ENCODE data around the gene NUDT15. TPM values are rescaled to one million over a fixed set of nuclear protein-coding genes. Genes with fewer than 3 reads are reported as not detected.

Gene NUDT15
- polyA plus RNA-seq, 1 of the 3 experiments (the other 2 are of a cell fraction) = 11.9 TPM

DNA sequence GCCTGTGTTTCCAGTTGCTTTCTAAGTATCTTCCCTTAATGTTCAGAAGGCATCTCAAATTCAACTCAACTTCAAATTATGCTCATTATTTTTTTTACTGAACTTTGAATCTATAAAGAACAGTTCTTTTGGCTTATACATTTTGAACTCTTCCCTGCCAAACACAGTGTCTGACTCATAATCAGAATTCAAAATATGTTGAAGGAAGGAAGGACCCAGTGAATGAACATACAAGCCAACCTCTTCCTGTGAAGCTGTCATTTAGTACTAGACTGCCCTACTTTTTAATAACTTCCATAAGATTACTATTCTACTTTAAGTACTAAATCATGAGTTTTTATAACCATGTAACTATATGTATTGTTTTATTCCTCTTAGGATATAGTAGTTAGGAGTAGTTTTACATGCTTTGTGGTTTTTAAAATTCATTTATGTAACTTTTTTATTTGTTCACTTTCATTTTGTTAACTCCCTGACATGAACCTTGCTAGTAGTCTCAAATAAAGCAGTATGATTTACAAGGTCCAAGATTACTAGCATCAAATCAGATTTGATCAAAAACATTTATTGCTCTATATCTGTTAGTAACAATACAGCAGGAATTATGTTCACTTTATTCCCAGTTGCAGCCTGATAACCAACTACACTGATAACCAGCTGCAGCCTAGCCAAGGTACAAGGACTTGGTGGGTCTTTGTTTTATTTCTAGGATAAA lies 6.4 kb downstream of the NUDT15 start:
- POLR2A ChIA-PET = no interaction called here
- CTCF ChIA-PET = interaction anchor here (1.0 to 1.3 kb wide), 2 partner anchors 551 to 1502 kb away, joined by 3 read pairs; no protein-coding TSS in a partner anchor
- H2AFZ ChIP-seq (ENCODE audit: low read depth) = no peak overlapping the region; the same call in 1 of the 2 replicates

More for the DNA sequence above, 6.4 kb downstream of the NUDT15 start:
- Histone ChIP-seq H3K36me3 (replicated peaks in 1 of 2; ENCODE audit: control insufficient read depth in 1 of 2, insufficient read depth in 2 of 2, low read length in 1 of 2) (peaks cover 16 to 32% of the 10 kb centered on the region in 2 experiments), H3K27ac (ENCODE audit: low read depth in 2 of 2, low read length in 1 of 2) (peak overlapping the region; percentile 23 to 69; a peak in 3 of 4 replicates), H3K27me3 (ENCODE audit: insufficient read depth) (no peaks in the 10 kb centered on the region), H3K9me3 (no peaks in the 10 kb centered on the region), H3F3A (replicated peaks; ENCODE audit: insufficient read depth) (peaks cover 35% of the 10 kb centered on the region), H4K20me1 (ENCODE audit: insufficient read depth) (no peaks in the 10 kb centered on the region), H3K9ac (no peak overlapping the region), H3K4me1 (ENCODE audit: control insufficient read depth in 1 of 2, insufficient read depth in 2 of 2, low read depth in 1 of 2, low read length in 1 of 2) (peaks cover 0 to 4% of the 10 kb centered on the region in 2 experiments; a peak in 2 of 4 replicates), H3K79me2 (ENCODE audit: insufficient read depth) (peaks cover 10% of the 10 kb centered on the region; the same call in 1 of the 2 replicates), H3K4me2 (peak overlapping the region; percentile 48; the same call in 1 of the 2 replicates), H3K9me2 (no peaks in the 10 kb centered on the region), H3K4me3 (ENCODE audit: low read depth in 2 of 2, low read length in 1 of 2) (0 out of 4 replicates have a peak overlapping the region, but pooled peaks of 1 of the 2 experiments have one; percentile 11)
- TF ChIP-seq NRF1 (IDR thresholded peaks at IDR 0.05; ENCODE audit: low read depth, low read length) = no peak
- no peak for TF ChIP-seq SMC3 (IDR thresholded peaks at IDR 0.05; ENCODE audit: low read depth, low read length)
- no peak for TF ChIP-seq RAD21 (IDR thresholded peaks at IDR 0.05; ENCODE audit: low read length)
- peak; percentile 45; the same call in 1 of the 2 replicates for TF ChIP-seq FOSL2 (IDR thresholded peaks at IDR 0.05; ENCODE audit: borderline replicate concordance, low read depth)
- TF ChIP-seq PBX3 (IDR thresholded peaks at IDR 0.05) = peak; percentile 20; the same call in 1 of the 2 replicates
- TF ChIP-seq FOXM1 (IDR thresholded peaks at IDR 0.05; ENCODE audit: low read depth) = no peak
- no peak for TF ChIP-seq CHD2 (IDR thresholded peaks at IDR 0.05; ENCODE audit: low read length, partially characterized antibody)
- TF ChIP-seq EP300 (IDR thresholded peaks at IDR 0.05; ENCODE audit: borderline replicate concordance in 1 of 2, low read depth in 1 of 2, low read length in 1 of 2) = no peak
- no peak for TF ChIP-seq MXI1 (IDR thresholded peaks at IDR 0.05; ENCODE audit: low read depth, low read length)
- no peak for TF ChIP-seq TEAD4 (IDR thresholded peaks at IDR 0.05; ENCODE audit: borderline replicate concordance, insufficient read depth)
- TF ChIP-seq EZH2phosphoT487 (IDR thresholded peaks at IDR 0.05; ENCODE audit: borderline replicate concordance, low read depth) = no peak
- TF ChIP-seq TCF12 (IDR thresholded peaks at IDR 0.05) = no peak
- no peak for TF ChIP-seq YY1 (IDR thresholded peaks at IDR 0.05; ENCODE audit: low read depth)
- no peak for TF ChIP-seq RFX5 (IDR thresholded peaks at IDR 0.05; ENCODE audit: low read length)
- TF ChIP-seq CTCF (IDR thresholded peaks at IDR 0.05) = no peak
- TF ChIP-seq USF1 (IDR thresholded peaks at IDR 0.05; ENCODE audit: borderline replicate concordance, low read depth) = no peak
- no peak for TF ChIP-seq RXRA (IDR thresholded peaks at IDR 0.05; ENCODE audit: borderline replicate concordance, low read depth)
- TF ChIP-seq MEF2A (IDR thresholded peaks at IDR 0.05; ENCODE audit: borderline replicate concordance, low read depth) = no peak
- TF ChIP-seq NFIC (IDR thresholded peaks at IDR 0.05; ENCODE audit: borderline replicate concordance) = no peak
- no peak for TF ChIP-seq TAF1 (IDR thresholded peaks at IDR 0.05; ENCODE audit: borderline replicate concordance, low read depth, low read length)
- TF ChIP-seq, protein P1, sequence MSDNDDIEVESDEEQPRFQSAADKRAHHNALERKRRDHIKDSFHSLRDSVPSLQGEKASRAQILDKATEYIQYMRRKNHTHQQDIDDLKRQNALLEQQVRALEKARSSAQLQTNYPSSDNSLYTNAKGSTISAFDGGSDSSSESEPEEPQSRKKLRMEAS (IDR thresholded peaks at IDR 0.05; ENCODE audit: low read depth) = no peak
- no peak for TF ChIP-seq RCOR1 (IDR thresholded peaks at IDR 0.05; ENCODE audit: low read length)
- TF ChIP-seq JUND (IDR thresholded peaks at IDR 0.05) = peak; percentile 41; the same call in 1 of the 2 replicates
- TF ChIP-seq ELF1 (IDR thresholded peaks at IDR 0.05) = no peak
- TF ChIP-seq, protein P2, sequence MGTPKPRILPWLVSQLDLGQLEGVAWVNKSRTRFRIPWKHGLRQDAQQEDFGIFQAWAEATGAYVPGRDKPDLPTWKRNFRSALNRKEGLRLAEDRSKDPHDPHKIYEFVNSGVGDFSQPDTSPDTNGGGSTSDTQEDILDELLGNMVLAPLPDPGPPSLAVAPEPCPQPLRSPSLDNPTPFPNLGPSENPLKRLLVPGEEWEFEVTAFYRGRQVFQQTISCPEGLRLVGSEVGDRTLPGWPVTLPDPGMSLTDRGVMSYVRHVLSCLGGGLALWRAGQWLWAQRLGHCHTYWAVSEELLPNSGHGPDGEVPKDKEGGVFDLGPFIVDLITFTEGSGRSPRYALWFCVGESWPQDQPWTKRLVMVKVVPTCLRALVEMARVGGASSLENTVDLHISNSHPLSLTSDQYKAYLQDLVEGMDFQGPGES (IDR thresholded peaks at IDR 0.05; ENCODE audit: low read depth, low read length) = no peak
- TF ChIP-seq FOXJ3 (CRISPR knock-in tag; IDR thresholded peaks at IDR 0.05) = no peak
- peak; percentile 31; the same call in 1 of the 2 replicates for TF ChIP-seq GABPA (IDR thresholded peaks at IDR 0.05; ENCODE audit: low read depth)
- TF ChIP-seq, protein P3, sequence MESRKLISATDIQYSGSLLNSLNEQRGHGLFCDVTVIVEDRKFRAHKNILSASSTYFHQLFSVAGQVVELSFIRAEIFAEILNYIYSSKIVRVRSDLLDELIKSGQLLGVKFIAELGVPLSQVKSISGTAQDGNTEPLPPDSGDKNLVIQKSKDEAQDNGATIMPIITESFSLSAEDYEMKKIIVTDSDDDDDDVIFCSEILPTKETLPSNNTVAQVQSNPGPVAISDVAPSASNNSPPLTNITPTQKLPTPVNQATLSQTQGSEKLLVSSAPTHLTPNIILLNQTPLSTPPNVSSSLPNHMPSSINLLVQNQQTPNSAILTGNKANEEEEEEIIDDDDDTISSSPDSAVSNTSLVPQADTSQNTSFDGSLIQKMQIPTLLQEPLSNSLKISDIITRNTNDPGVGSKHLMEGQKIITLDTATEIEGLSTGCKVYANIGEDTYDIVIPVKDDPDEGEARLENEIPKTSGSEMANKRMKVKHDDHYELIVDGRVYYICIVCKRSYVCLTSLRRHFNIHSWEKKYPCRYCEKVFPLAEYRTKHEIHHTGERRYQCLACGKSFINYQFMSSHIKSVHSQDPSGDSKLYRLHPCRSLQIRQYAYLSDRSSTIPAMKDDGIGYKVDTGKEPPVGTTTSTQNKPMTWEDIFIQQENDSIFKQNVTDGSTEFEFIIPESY (IDR thresholded peaks at IDR 0.05; ENCODE audit: borderline replicate concordance, low read depth) = no peak
- DNase-seq = no peak
